GM12892 (cell line): ENCODE data around the gene ABHD10.

Experiments used
- DNase-seq: peaks from one replicate; pipeline ENCODE4 v3.0.0; 2011; ENCODE audit not compliant: insufficient read length
- FAIRE-seq: peaks from 2 replicates; lab custom pipeline; 2011; peaks lifted over from hg19 to GRCh38; lab: Jason Lieb, UNC
- POLR2A ChIP-seq: IDR thresholded peaks from 2 replicates; pipeline ENCODE4 v1.6.1; 2011; ENCODE audit warnings: low read depth, low read length, control low read depth
- POLR2AphosphoS5 ChIP-seq: IDR thresholded peaks from 2 replicates; pipeline ENCODE4 v1.6.1; 2011; ENCODE audit warnings: low read depth, low read length, control low read depth
- TAF1 ChIP-seq: IDR thresholded peaks from 2 replicates; pipeline ENCODE4 v1.6.1; 2011; ENCODE audit warnings: low read depth, mild to moderate bottlenecking, control low read depth, low read length, borderline replicate concordance

The ABHD10 gene

DNA sequence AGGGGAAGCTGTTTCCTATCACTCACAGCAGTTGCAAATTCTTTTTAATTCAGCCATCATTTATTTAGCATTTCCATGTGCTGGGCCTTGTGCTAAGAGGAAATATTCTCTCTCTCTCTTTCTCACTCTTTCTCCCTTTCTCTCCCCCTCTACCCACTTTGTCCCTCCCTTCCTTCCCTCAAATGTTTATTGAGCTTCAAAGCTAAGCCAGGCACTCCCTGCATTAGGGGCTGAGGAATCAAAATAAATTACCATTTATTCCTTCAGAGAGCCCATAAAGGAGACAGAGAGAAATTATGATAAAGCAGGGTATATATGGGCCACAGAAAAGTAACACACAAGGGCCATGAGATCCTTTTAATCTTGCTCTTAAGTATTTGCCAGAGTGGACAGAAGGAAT is 62.5 kb downstream of the ABHD10 start:
- TF ChIP-seq POLR2A: no peak
- TF ChIP-seq TAF1: no peak
- TF ChIP-seq POLR2AphosphoS5: no peak
- DNase-seq: no peak
- FAIRE-seq: no peak

DNA sequence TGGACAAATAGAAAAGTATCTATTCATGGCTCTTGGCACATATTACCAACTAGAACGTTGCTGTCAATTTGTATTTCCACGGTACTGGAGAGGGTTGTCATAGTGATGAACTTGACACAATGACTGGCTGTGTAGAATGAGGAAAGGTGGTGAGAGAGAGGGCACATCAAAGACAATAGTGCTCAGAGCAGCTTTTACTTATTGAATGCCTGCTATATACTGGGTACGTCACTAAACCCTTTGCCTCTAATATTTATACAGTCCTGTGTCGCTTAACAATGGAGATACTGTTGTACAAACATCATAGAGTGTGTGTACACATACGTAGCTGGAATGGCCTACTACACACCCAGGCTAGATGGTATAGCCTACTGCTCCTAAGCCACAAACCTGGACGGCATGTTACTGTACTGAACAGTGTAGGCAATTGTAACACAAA is 64.0 kb downstream of the ABHD10 start:
- FAIRE-seq (no peak), DNase-seq (no peak)
- TF ChIP-seq TAF1 (no peak), POLR2AphosphoS5 (no peak), POLR2A (no peak)
